ENCODE results near the gene AMOTL2. TPM values are rescaled to one million over a fixed set of nuclear protein-coding genes. Genes with fewer than 3 reads are reported as not detected.

Gene AMOTL2
- total RNA-seq, 1 donor from 2014 or later, result 156 TPM

GRCh38 chr3:134339331-134339730 is 34.9 kb downstream of the AMOTL2 start:
- peaks cover 7 to 33% of the 10 kb centered on the region in 2 donors for H3K4me1 ChIP-seq
- H3K27ac ChIP-seq, result no peak overlapping the region
- no peak for TF ChIP-seq CTCF (IDR thresholded peaks at IDR 0.05)
- H3K9me3 ChIP-seq, result no peaks in the 10 kb centered on the region
- H3K27me3 ChIP-seq, result no peaks in the 10 kb centered on the region
- DNase-seq (ENCODE audit: low spot score in 2 of 2), result no peak
- intact Hi-C loops (cut with DNase I), result no loop called here
- no peaks in the 10 kb centered on the region for H3K36me3 ChIP-seq
- H3K4me3 ChIP-seq, result no peak overlapping the region

- Histone ChIP-seq H3K9me3 (no peaks in the 10 kb centered on the region), H3K4me3 (no peak overlapping the region), H3K27ac (no peak overlapping the region), H3K4me1 (peaks cover 13 to 39% of the 10 kb centered on the region in 2 donors), H3K36me3 (no peaks in the 10 kb centered on the region), H3K27me3 (no peaks in the 10 kb centered on the region)
- no peak for TF ChIP-seq CTCF (IDR thresholded peaks at IDR 0.05)
- DNase-seq (ENCODE audit: low spot score in 2 of 2), result no peak
- intact Hi-C loops (cut with DNase I), result no loop called here
These were observed 35.6 kb downstream of the AMOTL2 start for GRCh38 chr3:134338516-134339261.

- intact Hi-C loops (cut with DNase I), result no loop called here
- Histone ChIP-seq H3K27ac (no peak overlapping the region), H3K4me3 (no peak overlapping the region), H3K9me3 (no peaks in the 10 kb centered on the region), H3K36me3 (no peaks in the 10 kb centered on the region), H3K4me1 (peaks cover 16 to 45% of the 10 kb centered on the region in 2 donors), H3K27me3 (no peaks in the 10 kb centered on the region)
- no peak for TF ChIP-seq CTCF (IDR thresholded peaks at IDR 0.05)
- DNase-seq (ENCODE audit: low spot score in 2 of 2), result no peak
These were observed 36.1 kb downstream of the AMOTL2 start for GRCh38 chr3:134338201-134338512.

- TF ChIP-seq CTCF (IDR thresholded peaks at IDR 0.05), result no peak
- Histone ChIP-seq H3K36me3 (no peaks in the 10 kb centered on the region), H3K4me3 (no peak overlapping the region), H3K27ac (no peak overlapping the region), H3K9me3 (no peaks in the 10 kb centered on the region), H3K27me3 (no peaks in the 10 kb centered on the region), H3K4me1 (peaks cover 19 to 50% of the 10 kb centered on the region in 2 donors)
- DNase-seq (ENCODE audit: low spot score in 2 of 2), result no peak
- intact Hi-C loops (cut with DNase I), result no loop called here
These were observed 36.6 kb downstream of the AMOTL2 start for GRCh38 chr3:134337511-134338200.

- DNase-seq (ENCODE audit: low spot score in 2 of 2), result no peak
- Histone ChIP-seq H3K4me3 (no peak overlapping the region), H3K27me3 (no peaks in the 10 kb centered on the region), H3K4me1 (peaks cover 19 to 55% of the 10 kb centered on the region in 2 donors), H3K36me3 (no peaks in the 10 kb centered on the region), H3K9me3 (no peaks in the 10 kb centered on the region), H3K27ac (peak overlapping the region in 1 of 2 donors; percentile 87)
- TF ChIP-seq CTCF (IDR thresholded peaks at IDR 0.05), result no peak
- intact Hi-C loops (cut with DNase I), result no loop called here
These were observed 37.2 kb downstream of the AMOTL2 start for GRCh38 chr3:134337071-134337482.

Data from ascending aorta (tissue), 2 donors.